Stimulated activated CD4-positive, alpha-beta T cell treated with anti-CD3 and anti-CD28 coated beads, Interleukin-2, amount 100 ng/mL, for 48 hours (primary cell): Measurements from ENCODE around the gene USP12.

Source experiments
- DNase-seq, 2 donors: peaks; one replicate each; pipeline ENCODE4 v3.0.0-alpha.2; 2020

USP12 gene

DNA sequence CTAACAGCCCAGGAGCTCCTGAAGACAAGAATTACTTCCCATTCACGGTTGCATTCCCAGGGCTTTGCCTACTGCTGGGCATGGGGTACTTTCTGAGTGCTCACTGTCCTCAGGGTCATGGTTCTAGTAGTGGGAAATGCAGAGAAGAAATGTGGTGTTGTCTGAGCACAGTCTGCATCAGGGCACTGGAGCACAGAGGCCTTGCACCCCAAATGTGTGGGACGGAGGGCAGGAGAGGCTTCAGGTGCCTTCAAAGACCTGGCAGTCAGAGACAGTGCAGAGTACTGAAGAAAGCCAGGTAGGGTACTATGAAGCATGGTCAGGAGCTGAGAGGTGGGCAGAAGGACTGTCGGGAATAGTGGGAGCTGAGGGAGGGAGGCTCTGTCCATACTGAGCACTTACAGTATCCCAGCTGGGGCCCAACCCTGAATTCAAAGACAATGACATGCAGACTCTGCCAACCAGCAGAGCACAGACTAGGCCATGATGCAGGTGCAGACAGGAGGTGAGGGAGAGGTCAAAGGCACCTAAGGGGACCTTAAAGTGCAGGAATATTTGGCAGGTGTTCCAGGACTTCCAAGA lies 144.4 kb downstream of the USP12 start:
- DNase-seq = no peak

GRCh38 chr13:27026396-27026795 lies 145.2 kb downstream of the USP12 start:
- no peak for DNase-seq

DNA sequence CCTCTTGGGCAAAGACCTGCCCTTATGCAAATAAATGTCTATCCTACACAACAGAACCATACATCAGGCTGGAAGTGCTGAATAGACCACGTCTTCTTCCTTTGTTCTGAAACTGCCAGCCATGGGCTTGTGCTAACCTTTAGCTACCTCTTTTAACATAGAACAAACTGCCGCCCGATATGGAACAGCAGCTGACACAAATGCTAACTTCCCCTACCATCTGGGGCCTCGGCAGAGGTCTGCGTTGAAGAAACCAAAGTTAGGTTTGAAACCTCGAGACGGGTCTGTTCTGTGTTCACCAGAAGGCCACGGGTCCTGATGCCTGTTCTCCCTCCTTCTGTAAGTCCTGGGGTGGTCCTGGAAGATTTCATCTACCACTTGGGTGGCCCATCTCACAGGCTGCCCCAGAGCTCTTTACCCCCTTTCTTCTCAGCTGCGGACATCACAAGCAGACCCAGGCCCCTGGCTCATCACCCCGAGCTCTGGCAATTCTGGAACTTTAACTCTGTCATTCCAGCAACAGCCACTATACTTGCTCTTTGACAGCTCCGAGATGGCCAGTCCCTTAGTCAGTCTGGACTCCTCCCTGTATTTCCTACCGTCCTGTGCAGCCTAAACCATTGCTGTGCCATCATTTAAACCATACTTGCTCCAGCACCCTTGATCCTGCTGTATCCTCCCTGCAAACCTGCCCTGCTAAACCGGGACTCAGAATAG lies 146.7 kb downstream of the USP12 start:
- no peak for DNase-seq

DNA sequence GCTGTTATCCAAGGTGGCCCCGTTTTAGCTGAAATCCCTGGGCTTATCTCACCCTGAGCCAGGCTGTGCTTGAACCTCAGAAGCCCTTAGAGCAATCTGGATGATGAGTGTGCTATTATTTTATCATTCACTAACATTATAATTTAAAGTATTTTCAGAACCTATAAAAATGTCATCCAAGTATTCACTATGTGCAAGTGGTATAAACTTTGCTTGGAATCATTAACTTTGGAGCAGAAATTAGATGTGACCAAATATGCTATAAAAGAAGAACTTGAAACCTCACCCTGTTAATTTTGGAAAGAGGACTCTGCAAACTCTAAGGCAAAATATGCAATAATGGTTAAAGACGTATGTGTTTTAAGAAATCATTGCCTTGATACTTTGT lies 147.5 kb downstream of the USP12 start:
- no peak for DNase-seq

- no peak for DNase-seq
These were observed 148.1 kb downstream of the USP12 start for GRCh38 chr13:27023385-27024073.

- DNase-seq = no peak
These were observed 148.9 kb downstream of the USP12 start for GRCh38 chr13:27022571-27023311.

DNA sequence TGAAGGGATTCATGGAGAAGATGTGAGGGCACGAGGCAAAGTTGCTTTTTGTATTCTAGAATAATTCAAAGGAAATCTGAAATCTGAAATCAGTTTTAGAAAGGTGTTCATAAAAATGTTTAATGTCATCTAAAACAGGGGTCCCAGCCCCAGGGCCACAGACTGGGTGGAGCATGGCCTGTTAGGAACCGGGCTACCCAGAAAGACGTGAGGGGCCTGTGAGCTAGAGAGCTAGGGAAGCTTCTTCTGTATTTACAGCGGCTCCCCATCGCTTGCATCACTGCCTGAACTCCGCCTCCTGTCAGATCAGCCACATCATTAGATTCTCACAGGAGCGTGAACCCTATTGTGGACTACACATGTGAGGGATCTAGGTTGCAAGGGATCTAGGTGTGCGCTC lies 151.2 kb downstream of the USP12 start:
- no peak for DNase-seq

DNA sequence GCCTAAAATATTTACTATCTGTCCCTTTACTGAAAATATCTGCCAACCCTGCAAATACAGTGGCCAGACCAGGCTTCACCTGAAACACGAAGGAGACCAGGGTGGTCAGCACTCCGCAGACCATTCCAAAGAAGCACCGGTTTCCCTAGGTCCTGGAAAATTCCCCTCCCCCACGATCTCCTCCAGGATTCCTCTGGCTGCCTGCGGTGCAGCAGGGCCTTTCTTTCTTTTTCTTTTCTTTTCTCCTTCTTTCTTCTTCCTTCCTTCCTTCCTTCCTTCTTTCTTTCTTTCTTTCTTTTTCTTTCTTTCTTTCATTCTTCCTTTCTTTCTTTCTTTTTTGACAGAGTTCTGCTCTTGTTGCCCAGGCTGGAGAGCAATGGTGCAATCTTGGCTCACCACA lies 152.7 kb downstream of the USP12 start:
- no peak for DNase-seq

- no peak for DNase-seq
These were observed 153.2 kb downstream of the USP12 start for GRCh38 chr13:27018344-27018861.

DNA sequence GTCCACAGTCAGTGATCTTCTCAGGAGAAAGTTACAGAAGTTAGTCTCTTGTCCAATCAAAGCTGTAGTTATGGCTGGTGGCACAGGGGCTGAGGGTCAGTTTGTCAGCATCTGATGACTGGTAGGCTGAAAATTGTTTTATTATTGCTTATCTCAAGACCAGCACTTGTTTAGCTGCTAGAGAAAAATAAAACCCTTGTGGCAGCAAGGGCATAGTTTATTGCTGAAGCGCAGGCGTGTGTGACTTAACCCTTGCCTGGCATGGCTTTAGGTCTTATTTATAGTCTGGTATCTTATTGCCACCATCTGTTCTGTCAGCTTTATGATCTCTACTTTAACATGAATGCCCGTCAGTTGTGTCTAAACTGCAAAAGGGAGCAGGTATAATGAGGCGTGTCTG lies 154.7 kb downstream of the USP12 start:
- no peak for DNase-seq
